GM20431 (cell line): ENCODE results near the gene ULK4.
"Not testable (repeated sequence)": the region's sequence is repeated elsewhere in the genome, so short reads cannot be mapped to it uniquely, and the experiment has no call there.

Experiments
- in situ Hi-C: fragments of 300-500 bp; cut with MseI, MboI; formaldehyde crosslinking; loops from one replicate; pipeline ENCODE4 v1.15.0; 2020; ENCODE audit warnings: low sequenced_read_pairs; ENCODE audit not compliant: unreplicated experiment

Gene ULK4

DNA sequence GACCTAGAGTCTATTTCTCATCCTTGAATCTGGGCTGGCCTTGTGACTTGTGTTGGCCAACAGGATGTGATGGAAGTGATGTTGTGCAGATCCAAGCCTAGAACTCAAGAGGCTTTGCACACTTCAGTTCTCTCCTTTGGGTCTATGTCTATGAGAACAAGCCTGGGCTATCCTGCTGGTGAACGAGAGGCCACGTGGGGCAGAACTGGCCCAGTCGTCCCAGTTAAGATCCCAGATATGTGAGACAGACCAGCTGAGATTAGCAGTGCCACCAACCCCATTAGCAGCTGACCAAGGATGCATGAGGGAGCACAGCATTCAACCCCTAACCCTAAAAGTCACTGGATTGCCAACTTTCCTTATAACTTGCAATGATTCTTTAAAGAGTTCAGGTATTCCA, 662.9 kb downstream of the ULK4 start:
- in situ Hi-C loops, result no loop called here

GRCh38 chr3:41297750-41298149, 664.2 kb downstream of the ULK4 start:
- in situ Hi-C loops, result no loop called here

GRCh38 chr3:41296556-41296955, 665.3 kb downstream of the ULK4 start:
- in situ Hi-C loops, result no loop called here

DNA sequence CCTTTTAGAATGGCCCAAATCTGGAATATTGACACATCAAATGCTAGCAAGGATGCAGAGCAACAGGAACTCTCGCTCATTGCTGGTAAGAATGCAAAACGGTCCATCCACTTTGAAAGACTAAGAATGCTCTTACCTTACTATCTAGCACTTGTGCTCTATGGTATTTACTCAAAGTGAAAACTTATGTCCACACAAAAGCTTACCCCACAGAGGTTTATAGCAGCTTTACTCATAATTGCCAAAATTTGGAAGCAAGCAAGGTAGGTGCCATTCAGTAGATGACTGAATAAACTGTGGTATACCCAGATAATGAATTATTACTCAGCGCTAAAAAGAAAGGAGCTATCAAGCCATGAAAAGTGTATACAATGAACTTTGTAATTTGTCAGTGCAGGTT, 666.2 kb downstream of the ULK4 start:
- in situ Hi-C loops, result no loop called here

- in situ Hi-C loops, result no loop called here
Observed at GRCh38 chr3:41293169-41293681, 668.7 kb downstream of the ULK4 start.

DNA sequence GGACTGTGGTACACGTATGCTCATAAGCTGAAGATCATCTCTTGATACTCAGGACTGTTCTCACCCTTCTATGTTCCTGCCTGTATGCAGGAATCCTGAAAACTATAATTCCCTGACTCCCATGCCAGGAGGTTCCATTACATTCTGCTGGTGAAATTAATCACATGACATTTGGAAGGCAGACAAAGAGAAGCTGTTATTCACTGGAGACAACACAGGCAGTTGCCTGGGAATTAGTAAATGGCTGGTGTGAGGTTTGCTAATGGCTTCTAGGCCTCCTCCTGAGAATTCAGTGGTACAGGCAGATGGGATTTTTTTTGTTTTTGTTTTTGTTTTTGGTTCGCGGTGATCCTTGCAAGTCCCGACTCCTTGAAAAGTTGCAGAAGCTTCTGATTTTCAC, 671.2 kb downstream of the ULK4 start:
- in situ Hi-C loops, result no loop called here

GRCh38 chr3:41290306-41290705, 671.6 kb downstream of the ULK4 start:
- in situ Hi-C loops, result no loop called here

DNA sequence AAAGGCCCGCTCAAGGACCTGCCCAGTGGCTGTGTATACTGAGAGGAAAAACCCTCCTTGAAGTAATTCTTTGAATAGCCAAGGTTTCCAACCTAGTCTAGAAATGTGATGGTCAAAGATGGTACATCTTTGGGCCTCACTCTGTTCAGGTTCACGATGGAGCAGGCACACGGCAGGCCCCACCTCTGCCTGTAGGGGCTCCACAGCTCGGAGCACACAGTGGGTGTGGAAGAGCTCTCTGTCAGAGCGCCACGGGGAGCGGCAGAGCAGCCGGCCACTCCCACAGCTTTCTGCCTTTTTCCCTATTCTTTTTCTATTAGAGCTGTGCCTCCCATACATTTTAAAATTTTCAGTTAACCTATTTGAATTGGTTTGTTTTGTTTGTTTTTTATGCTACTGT, 673.1 kb downstream of the ULK4 start:
- in situ Hi-C loops, result no loop called here

- in situ Hi-C loops, result no loop called here
Observed at GRCh38 chr3:41286305-41286704, 675.6 kb downstream of the ULK4 start.

- in situ Hi-C loops, result not testable (repeated sequence)
Observed at GRCh38 chr3:41284934-41285333, 677.0 kb downstream of the ULK4 start.

GRCh38 chr3:41277790-41278465, 684.0 kb downstream of the ULK4 start:
- in situ Hi-C loops, result no loop called here

DNA sequence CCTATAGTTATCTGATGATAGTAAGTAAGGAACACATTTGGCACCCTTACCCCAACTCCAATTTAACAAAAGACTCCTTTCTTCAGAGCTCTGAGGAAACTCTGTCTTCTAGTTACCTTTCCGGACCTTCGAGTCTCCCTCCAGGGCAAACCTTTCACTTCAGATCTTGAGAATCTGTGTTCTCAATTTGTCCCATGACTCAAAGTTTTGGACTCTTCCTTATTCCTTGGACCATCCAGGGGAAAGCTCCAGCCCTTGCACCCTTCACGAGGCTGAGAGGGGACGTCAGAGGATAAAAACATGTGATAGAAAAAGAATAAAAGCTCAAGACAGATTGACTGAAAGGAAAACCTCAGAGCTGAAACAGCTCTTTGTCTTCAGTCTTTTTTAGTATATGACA, 685.7 kb downstream of the ULK4 start:
- in situ Hi-C loops, result no loop called here

DNA sequence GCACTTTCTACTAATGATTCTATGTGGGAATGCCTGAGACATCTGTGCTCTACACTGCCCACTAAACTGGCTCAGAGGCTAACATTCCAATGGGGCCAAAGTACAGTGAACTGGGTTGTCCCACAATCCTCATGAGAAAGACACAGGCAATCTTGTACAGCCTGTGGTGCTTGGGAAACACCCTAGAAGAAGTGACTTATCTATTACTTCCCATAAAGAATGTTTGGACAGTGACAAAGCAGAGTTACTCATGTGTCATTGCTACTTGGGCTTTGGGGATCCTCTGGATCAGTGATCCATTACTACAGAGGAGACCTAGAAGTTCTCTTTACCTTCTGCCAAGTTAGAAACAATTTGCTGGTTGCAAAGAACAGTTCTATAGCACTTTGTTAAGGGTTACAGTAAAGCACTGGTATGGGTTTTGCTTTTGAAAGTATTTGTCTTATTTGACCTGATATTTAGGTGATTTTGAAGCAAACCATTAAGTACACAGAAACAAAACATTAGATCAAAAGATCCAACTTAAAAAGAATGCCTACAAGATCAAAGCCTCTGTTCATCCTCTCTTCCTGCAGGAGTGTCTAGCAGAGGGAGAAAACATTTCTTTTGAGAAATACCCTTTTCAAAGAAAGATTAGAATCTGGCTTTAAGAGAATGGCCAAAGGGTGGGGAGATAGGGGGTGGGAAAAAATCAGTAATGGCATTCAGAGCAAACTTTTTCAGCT, 686.8 kb downstream of the ULK4 start:
- in situ Hi-C loops, result no loop called here

GRCh38 chr3:41272667-41273066, 689.2 kb downstream of the ULK4 start:
- in situ Hi-C loops, result no loop called here

- in situ Hi-C loops, result no loop called here
Observed at GRCh38 chr3:41267975-41268640, 693.8 kb downstream of the ULK4 start.

DNA sequence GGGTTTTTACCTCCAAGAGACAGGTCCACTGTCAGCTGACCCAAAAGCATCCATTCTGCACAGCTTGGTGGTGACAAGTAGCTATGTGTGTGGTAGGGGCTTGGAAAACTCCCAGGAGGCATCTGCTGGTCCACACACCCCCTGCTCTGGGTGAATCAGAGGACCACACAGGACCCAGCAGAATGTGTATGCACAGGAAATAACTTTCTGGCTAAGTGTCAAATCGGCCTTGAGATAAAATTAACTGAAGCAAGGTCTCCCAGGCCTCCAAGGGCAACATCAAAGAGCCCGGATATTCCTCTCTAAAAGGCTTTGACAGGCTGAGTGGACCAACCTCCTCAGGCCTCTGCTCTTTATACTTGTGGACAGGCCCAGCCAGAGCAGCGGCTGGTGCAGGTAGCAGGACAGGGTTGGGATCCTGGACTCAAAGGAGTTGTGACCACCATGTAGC, 696.1 kb downstream of the ULK4 start:
- in situ Hi-C loops, result no loop called here

DNA sequence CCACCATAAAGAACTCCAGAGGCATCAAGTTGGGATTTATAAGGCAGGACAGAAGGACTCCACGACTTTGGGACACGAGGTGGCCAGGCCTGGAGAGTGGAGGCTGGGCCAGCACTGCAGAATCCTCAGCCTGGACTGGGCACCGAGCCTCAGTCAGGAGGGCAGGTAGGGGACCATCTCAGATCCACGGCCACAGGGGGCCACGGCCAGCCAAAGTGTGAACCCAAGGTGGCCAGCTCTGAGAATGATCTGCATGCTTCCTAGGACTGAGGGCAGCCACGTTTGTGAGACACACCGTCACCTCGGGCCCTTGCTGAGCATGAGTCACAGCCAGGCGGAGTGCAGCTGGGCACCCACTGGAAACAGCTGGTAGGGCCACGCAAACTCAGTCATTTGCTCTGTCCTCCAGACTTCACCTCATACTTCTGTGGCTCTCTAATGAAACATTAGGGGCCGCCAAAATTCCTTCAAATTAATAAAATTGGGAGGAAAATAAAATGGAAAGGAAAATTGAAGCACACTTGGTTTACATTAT, 696.8 kb downstream of the ULK4 start:
- in situ Hi-C loops, result no loop called here

GRCh38 chr3:41260063-41260450, 701.8 kb downstream of the ULK4 start:
- in situ Hi-C loops, result no loop called here

DNA sequence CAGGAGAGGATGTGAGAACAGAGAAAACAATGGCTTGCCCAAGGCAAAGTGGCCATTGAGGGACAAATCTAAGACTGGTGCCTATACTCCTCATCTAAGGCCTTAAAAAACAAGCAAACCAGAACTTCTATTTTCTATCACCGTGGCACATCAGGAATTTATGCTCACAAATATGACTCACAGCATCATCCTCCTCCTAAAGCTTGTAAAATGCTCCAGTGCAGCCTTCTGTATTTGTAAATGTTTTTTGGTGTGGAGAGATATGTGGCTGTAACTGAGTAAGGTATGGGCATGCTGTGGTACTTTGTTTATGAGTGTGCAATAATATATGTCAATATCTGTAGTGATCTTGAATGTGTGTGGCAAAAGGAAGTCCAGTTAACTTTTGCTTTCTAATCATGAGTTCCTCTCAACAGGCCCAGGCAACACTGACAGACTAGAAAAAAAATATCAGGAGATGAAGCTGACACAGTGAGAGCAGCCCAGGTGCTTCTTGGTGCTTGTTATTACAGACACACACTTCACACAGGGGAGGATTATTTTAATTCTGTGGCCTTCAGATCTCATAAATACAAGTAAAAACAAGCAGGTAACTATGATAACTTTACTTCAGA, 702.3 kb downstream of the ULK4 start:
- in situ Hi-C loops, result no loop called here

GRCh38 chr3:41258239-41258800, 703.6 kb downstream of the ULK4 start:
- in situ Hi-C loops, result no loop called here
